MM.1S (cell line): ENCODE data around the gene EPS8L1.

Source experiments
- DNase-seq: peaks from one replicate; pipeline ENCODE4 v3.0.0-alpha.2; 2015
- H2AFZ ChIP-seq: fragments of 300-600 bp; sonication (generic); 2 replicates; pipeline ENCODE4 v1.6.0; 2016; ENCODE audit warnings: antibody characterized with exemption, low read length
- H3F3A ChIP-seq: fragments of 300-600 bp; sonication (generic); 2 replicates; pipeline ENCODE4 v1.6.1; 2016; ENCODE audit warnings: mild to moderate bottlenecking, antibody characterized with exemption, low read length, moderate library complexity, mixed read lengths; ENCODE audit not compliant: insufficient read depth
- H3K27ac ChIP-seq: fragments of 300-600 bp; sonication (generic); 2 replicates; pipeline ENCODE4 v1.5.1; 2016; ENCODE audit warnings: mild to moderate bottlenecking, low read length
- H3K27me3 ChIP-seq: fragments of 300-600 bp; sonication (generic); replicated peaks from 2 replicates; pipeline ENCODE4 v1.6.0; 2016; ENCODE audit warnings: low read length; ENCODE audit not compliant: insufficient read depth
- H3K36me3 ChIP-seq: fragments of 300-600 bp; sonication (generic); replicated peaks from 2 replicates; pipeline ENCODE4 v1.6.1; 2016; ENCODE audit warnings: mild to moderate bottlenecking, low read length, mixed read lengths; ENCODE audit not compliant: insufficient read depth
- H3K4me1 ChIP-seq: fragments of 300-600 bp; sonication (generic); 2 replicates; pipeline ENCODE4 v1.6.1; 2016; ENCODE audit warnings: low read length, mixed read lengths
- H3K4me2 ChIP-seq: fragments of 300-600 bp; sonication (generic); 2 replicates; pipeline ENCODE4 v1.6.0; 2016; ENCODE audit warnings: low read depth, low read length
- H3K4me3 ChIP-seq: fragments of 300-600 bp; sonication (generic); 2 replicates; pipeline ENCODE4 v1.5.1; 2016; ENCODE audit warnings: low read length, mixed read lengths
- H3K79me2 ChIP-seq: fragments of 300-600 bp; sonication (generic); 2 replicates; pipeline ENCODE4 v1.6.1; 2016; ENCODE audit warnings: mixed run types, low read length, mixed read lengths
- H3K9ac ChIP-seq: fragments of 300-600 bp; sonication (generic); 2 replicates; pipeline ENCODE4 v1.6.1; 2016; ENCODE audit warnings: low read length, mixed read lengths
- H3K9me2 ChIP-seq: fragments of 300-600 bp; sonication (generic); replicated peaks from 2 replicates; pipeline ENCODE4 v1.6.1; 2016; ENCODE audit warnings: mild to moderate bottlenecking, low read length, mixed read lengths; ENCODE audit not compliant: insufficient read depth
- H3K9me3 ChIP-seq: fragments of 300-600 bp; sonication (generic); replicated peaks from 2 replicates; pipeline ENCODE4 v1.6.1; 2016; ENCODE audit warnings: mild to moderate bottlenecking, low read length, mixed read lengths; ENCODE audit not compliant: insufficient read depth
- H4K20me1 ChIP-seq: fragments of 300-600 bp; sonication (generic); 2 replicates; pipeline ENCODE4 v1.6.1; 2016; ENCODE audit warnings: mild to moderate bottlenecking, low read length, moderate library complexity, mixed read lengths; ENCODE audit not compliant: insufficient read depth
- EZH2 ChIP-seq: fragments of 300-600 bp; sonication (generic); optimal IDR thresholded peaks from 2 replicates; pipeline ENCODE3; 2017; ENCODE audit warnings: low read depth, mild to moderate bottlenecking, antibody characterized with exemption, low read length, mixed read lengths
- EZH2phosphoT487 ChIP-seq: fragments of 300-600 bp; sonication (generic); IDR thresholded peaks from 2 replicates; pipeline ENCODE4 v1.6.1; 2018; ENCODE audit warnings: antibody characterized with exemption, low read length
- TF ChIP-seq, protein P1 (sequence below): fragments of 300-600 bp; sonication (generic); IDR thresholded peaks from 2 replicates; pipeline ENCODE4 v1.5.1; 2016; ENCODE audit warnings: antibody characterized with exemption, low read length, mixed read lengths

Gene EPS8L1

DNA sequence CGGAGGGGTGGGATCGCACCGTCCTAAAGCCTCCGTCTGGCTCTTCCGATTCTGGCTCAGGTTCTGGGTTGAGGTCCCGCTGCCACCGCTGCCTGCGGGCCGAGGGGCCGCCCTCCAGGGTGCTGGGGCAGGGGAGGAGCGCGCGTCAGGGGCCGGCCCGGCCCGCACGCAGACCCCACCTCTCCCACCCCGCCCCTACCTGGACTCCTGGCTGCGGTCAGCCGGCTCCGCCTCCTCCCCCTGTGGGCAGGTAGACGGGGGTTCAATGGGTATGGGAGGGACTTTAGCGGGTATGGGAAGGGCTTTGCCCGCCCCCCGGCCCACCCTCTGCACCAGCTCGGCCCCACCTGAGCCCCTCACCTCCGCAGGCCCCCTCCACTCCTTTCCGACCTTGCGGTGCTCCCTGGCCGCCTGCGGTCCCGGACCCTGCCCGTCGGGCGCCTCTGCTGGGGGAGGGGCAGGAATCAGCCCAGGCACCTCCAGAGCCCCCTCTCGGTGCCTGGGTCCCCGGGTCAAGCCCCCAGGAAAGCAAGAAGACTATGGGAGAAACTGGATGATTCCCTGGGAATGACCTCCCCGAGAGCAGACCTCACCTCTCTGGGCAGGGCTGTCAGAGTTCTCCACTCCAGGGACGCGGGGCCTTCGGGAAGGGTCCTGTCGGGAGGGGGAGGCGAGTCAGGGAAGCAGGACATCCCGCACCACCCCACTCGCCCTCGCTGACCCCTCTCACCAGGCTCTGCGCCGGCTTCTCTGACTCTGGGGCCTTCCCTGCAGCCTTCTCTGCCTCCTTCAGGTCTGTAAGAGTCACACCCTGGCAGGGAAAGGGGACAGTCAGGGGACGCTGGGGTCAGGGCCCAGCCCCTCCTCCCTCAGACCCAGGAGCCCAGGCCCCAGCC lies 17.0 kb downstream of the EPS8L1 start:
- Histone ChIP-seq H3K79me2 (no peaks in the 10 kb centered on the region), H3K9me2 (no peaks in the 10 kb centered on the region), H3K9ac (no peak overlapping the region), H3K27me3 (no peaks in the 10 kb centered on the region), H2AFZ (no peak overlapping the region), H3K4me1 (no peaks in the 10 kb centered on the region), H3K4me3 (no peak overlapping the region), H4K20me1 (no peaks in the 10 kb centered on the region), H3F3A (no peaks in the 10 kb centered on the region), H3K9me3 (no peaks in the 10 kb centered on the region), H3K27ac (no peak overlapping the region), H3K4me2 (no peak overlapping the region), H3K36me3 (no peaks in the 10 kb centered on the region)
- DNase-seq, result no peak
- no peak for TF ChIP-seq EZH2phosphoT487

DNA sequence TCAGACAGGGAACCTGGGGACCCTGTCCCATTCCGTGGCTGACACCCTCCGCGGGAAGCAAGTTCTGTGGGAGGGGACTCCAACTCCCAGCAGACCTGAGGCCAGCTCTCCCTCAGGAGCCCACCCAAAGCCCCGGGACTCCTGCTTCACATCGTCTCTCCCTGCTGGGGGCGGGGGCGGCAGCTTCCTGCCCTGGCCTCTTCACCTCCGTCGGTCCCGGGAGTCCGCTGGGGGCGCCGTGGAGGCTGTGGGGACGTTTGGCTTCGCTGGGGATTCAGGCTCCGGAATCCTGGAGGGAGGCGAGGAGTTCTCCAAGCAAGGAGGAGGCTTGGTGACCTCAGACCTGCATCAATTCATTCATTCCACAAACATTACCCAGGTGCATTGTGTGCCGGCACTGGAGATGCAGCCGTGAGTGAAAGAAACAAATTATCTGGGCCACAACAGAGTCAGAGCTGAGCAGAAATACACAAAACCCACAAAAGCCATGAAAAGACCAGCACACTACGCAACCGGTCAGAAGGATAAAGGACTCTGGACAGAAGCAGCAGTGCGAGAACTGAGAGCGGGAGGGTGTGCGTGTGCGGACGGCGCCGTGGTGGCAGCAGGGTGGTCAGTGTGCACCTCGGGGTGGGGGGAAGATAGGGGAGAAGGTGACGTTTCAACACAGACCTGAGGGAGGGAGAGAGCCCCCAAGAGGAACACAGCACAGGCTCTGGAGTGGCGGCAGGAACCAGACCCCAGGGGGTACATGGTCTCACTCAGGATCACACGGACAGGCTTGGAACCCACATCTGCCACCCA lies 19.0 kb downstream of the EPS8L1 start:
- Histone ChIP-seq H3F3A (no peaks in the 10 kb centered on the region), H3K4me3 (no peak overlapping the region)

DNA sequence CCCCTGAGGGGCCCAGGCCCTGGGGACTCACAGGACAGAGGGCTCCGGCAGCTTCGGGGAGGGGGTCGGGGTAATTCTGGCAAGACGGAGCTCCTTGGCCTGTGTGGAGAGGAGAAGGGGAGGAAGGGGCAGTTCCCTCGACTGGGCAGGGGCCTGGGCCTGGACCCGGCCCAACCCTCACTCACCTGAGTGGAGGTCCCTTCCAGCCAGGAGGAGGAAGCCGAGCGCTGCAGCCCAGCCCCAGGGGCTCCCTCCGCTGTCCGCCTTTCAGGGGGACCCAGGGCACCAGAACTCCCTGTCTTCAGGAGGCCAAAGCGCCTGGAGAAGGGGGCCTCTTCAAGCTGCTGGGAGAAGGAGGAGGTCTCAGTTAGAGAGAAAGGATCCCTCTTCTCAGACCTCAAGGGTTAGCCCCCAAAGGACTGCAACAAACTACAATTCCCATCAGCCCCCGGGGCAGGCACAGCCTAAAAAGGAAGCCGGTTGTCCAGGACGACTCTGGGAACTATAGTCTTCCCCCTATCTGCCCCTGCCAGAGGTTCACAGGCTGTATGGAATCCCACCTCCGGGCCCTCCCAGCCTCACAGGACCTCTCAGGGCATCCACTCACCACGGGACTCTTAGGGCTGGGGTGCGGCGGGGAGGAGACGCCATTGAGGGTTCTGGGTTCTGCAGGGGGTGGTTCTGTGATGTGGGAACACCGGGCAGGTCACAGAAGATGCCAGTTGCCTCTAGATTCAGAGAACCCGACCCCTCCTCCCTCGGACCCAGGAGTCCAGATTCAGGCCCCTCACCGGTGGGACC lies 19.8 kb downstream of the EPS8L1 start:
- Histone ChIP-seq H3K4me2 (no peak overlapping the region), H3K79me2 (no peaks in the 10 kb centered on the region), H3K9ac (no peak overlapping the region), H3K9me3 (no peaks in the 10 kb centered on the region), H2AFZ (no peak overlapping the region), H3K9me2 (no peaks in the 10 kb centered on the region), H3K27ac (no peak overlapping the region), H3F3A (no peaks in the 10 kb centered on the region), H3K4me3 (no peak overlapping the region), H4K20me1 (no peaks in the 10 kb centered on the region), H3K4me1 (no peaks in the 10 kb centered on the region), H3K27me3 (no peaks in the 10 kb centered on the region), H3K36me3 (no peaks in the 10 kb centered on the region)
- DNase-seq, result no peak
- TF ChIP-seq EZH2phosphoT487, result no peak
- TF ChIP-seq, protein P1, sequence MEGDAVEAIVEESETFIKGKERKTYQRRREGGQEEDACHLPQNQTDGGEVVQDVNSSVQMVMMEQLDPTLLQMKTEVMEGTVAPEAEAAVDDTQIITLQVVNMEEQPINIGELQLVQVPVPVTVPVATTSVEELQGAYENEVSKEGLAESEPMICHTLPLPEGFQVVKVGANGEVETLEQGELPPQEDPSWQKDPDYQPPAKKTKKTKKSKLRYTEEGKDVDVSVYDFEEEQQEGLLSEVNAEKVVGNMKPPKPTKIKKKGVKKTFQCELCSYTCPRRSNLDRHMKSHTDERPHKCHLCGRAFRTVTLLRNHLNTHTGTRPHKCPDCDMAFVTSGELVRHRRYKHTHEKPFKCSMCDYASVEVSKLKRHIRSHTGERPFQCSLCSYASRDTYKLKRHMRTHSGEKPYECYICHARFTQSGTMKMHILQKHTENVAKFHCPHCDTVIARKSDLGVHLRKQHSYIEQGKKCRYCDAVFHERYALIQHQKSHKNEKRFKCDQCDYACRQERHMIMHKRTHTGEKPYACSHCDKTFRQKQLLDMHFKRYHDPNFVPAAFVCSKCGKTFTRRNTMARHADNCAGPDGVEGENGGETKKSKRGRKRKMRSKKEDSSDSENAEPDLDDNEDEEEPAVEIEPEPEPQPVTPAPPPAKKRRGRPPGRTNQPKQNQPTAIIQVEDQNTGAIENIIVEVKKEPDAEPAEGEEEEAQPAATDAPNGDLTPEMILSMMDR, result no peak
- TF ChIP-seq EZH2, result no peak

More for the DNA sequence above, 19.0 kb downstream of the EPS8L1 start:
- Histone ChIP-seq H3K9me2 (no peaks in the 10 kb centered on the region), H2AFZ (no peak overlapping the region), H4K20me1 (no peaks in the 10 kb centered on the region), H3K9ac (no peak overlapping the region), H3K27ac (no peak overlapping the region), H3K4me2 (no peak overlapping the region), H3K4me1 (no peaks in the 10 kb centered on the region), H3K36me3 (no peaks in the 10 kb centered on the region), H3K79me2 (no peaks in the 10 kb centered on the region), H3K27me3 (no peaks in the 10 kb centered on the region), H3K9me3 (no peaks in the 10 kb centered on the region)
- TF ChIP-seq EZH2phosphoT487, result no peak
- no peak for TF ChIP-seq EZH2
- TF ChIP-seq, protein P1, result no peak
- DNase-seq, result no peak
